HepG2 (cell line): ENCODE measurements around the gene NFATC3. TPM values are rescaled to one million over a fixed set of nuclear protein-coding genes. Genes with fewer than 3 reads are reported as not detected.

Experiments used
- ARHGAP35 ChIP-seq: sonication (generic); formaldehyde crosslinking; IDR thresholded peaks from 2 replicates; pipeline ENCODE4 v1.9.0; 2022; ENCODE audit warnings: mild to moderate bottlenecking, inconsistent platforms, moderate library complexity, missing genetic modification reagents, borderline replicate concordance
- ATAD3A ChIP-seq: sonication (generic); formaldehyde crosslinking; IDR thresholded peaks from 2 replicates; pipeline ENCODE4 v1.4.0; 2020; ENCODE audit warnings: missing genetic modification reagents
- CAMTA2 ChIP-seq: sonication (generic); formaldehyde crosslinking; IDR thresholded peaks from 2 replicates; pipeline ENCODE4 v1.4.0; 2020; ENCODE audit warnings: mild to moderate bottlenecking, missing genetic modification reagents, borderline replicate concordance
- EED ChIP-seq: sonication (generic); formaldehyde crosslinking; IDR thresholded peaks from 2 replicates; pipeline ENCODE4 v1.5.0; 2020; ENCODE audit warnings: mild to moderate bottlenecking, missing genetic modification reagents
- GLI4 ChIP-seq: sonication (generic); formaldehyde crosslinking; IDR thresholded peaks from 2 replicates; pipeline ENCODE4 v1.5.1; 2020; ENCODE audit warnings: missing genetic modification reagents, mild to moderate bottlenecking, moderate library complexity, borderline replicate concordance
- GMEB1 ChIP-seq: sonication (generic); formaldehyde crosslinking; IDR thresholded peaks from 2 replicates; pipeline ENCODE4 v1.5.1; 2020; ENCODE audit warnings: missing genetic modification reagents, mild to moderate bottlenecking, borderline replicate concordance
- HIVEP1 ChIP-seq: sonication (generic); formaldehyde crosslinking; IDR thresholded peaks from 2 replicates; pipeline ENCODE4 v1.4.0; 2020; ENCODE audit warnings: mild to moderate bottlenecking, missing genetic modification reagents
- KAT2B ChIP-seq: fragments of 150-350 bp; IDR thresholded peaks from 2 replicates; pipeline ENCODE4 v1.6.1; 2014; ENCODE audit warnings: low read depth, low read length, borderline replicate concordance
- NCOA2 ChIP-seq: sonication (generic); formaldehyde crosslinking; IDR thresholded peaks from 2 replicates; pipeline ENCODE4 v1.8.0; 2022; ENCODE audit warnings: inconsistent platforms
- NR2C2 ChIP-seq: sonication (generic); formaldehyde crosslinking; IDR thresholded peaks from 2 replicates; pipeline ENCODE4 v1.4.0; 2020; ENCODE audit warnings: missing genetic modification reagents, mild to moderate bottlenecking, moderate library complexity, borderline replicate concordance
- SAFB2 ChIP-seq: sonication (generic); formaldehyde crosslinking; IDR thresholded peaks from 2 replicates; pipeline ENCODE4 v1.5.1; 2020; ENCODE audit warnings: missing genetic modification reagents, low read depth, mild to moderate bottlenecking, borderline replicate concordance
- ZHX2 ChIP-seq, 2 experiments: sonication (generic) in 1 of 2; formaldehyde crosslinking in 1 of 2; IDR thresholded peaks; 2 replicates each; pipeline versions ENCODE4 v1.6.1 to v1.9.0; 2014 to 2022; ENCODE audit warnings: antibody characterized with exemption in 1 of 2, borderline replicate concordance in 1 of 2, inconsistent platforms in 1 of 2, low read depth in 1 of 2, missing genetic modification reagents in 1 of 2
- ZNF205 ChIP-seq: IDR thresholded peaks from 2 replicates; pipeline ENCODE4 v1.6.1; 2018; ENCODE audit warnings: missing biosample characterization, missing genetic modification reagents
- ZNF431 ChIP-seq: sonication (generic); formaldehyde crosslinking; IDR thresholded peaks from 2 replicates; pipeline ENCODE4 v1.9.0; 2022; ENCODE audit warnings: missing genetic modification reagents, low read depth, mild to moderate bottlenecking, borderline replicate concordance
- ZNF775 ChIP-seq: sonication (generic); formaldehyde crosslinking; IDR thresholded peaks from 2 replicates; pipeline ENCODE4 v1.4.0; 2020; ENCODE audit warnings: missing genetic modification reagents, mild to moderate bottlenecking, moderate library complexity, borderline replicate concordance
- polyA plus RNA-seq, 8 experiments: library from polyadenylated mRNA; depleted of rRNA in 3 of 8; stranded (reverse) in 7 of 8; unstranded in 1 of 8; fragments of >200 nt; fragmentation: Illumina TruSeq in 4 of 8; extraction: Trizol in 4 of 8; gene quantifications; 2 replicates each; pipeline versions ENCODE4 v1.2.1 to v1.2.3, GENCODE V29; 2011 to 2016; ENCODE audit warnings: low read depth in 4 of 8, missing spikeins in 1 of 8, mixed read lengths in 1 of 8; ENCODE audit not compliant: insufficient read depth in 1 of 8
- total RNA-seq, 5 experiments: library from RNA; depleted of rRNA; stranded (reverse); fragments of >200 nt; fragmentation: Illumina TruSeq; extraction: Trizol; gene quantifications; 2 replicates each; pipeline ENCODE4 v1.2.3, GENCODE V29; 2016; ENCODE audit warnings: low read depth in 1 of 5
- TF ChIP-seq, protein P1 (sequence below), 2 experiments: IDR thresholded peaks; 2 replicates each; pipeline ENCODE4 v1.6.1; 2011 to 2012; ENCODE audit warnings: low read length in 2 of 2, borderline replicate concordance in 1 of 2, low read depth in 1 of 2, mild to moderate bottlenecking in 1 of 2, moderate library complexity in 1 of 2

NFATC3 gene
- total and polyA plus RNA-seq, 2 of the 13 experiments (the other 11 are each of a cell fraction or from before 2014, with no cell fraction given), result 52.6 to 62.7 TPM

DNA sequence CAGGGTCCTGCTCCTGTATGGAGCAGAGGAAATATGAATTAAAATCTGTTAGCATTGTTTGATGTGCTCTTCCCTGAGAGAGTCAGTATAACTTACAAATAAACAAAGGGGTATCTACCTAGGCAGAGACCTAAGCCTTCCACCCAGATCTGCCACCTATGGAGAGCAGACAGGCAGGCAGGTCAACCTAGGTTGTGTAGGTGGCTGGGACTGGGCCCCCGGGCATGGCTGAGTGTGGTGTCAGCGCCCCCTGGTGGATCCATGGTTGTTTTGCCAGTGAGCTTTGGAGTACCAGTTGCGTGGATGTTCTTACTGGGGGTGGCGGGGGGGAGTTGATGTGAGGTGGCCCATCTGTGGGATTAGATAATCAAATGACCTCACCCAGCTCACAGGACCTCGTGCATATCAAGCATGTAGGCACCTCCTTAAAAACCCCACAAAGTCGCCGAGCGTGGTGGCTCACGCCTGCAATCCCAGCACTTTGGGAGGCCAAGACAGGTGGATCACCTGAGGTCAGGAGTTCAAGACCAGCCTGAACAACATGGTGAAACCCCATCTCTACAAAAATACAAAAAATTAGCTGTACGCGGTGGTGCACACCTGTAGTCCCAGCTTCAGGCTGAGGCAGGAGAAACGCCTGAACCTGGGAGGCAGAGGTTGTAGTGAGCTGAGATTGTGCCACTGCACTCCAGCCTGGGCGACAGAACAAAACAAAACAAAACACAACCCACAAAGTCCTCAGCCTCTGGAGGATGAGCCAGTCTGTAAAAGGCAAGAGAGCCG, 44.5 kb upstream of the NFATC3 start (continued):
- TF ChIP-seq HIVEP1 (CRISPR knock-in tag) (no peak), ARHGAP35 (CRISPR knock-in tag) (no peak), NR2C2 (peak; percentile 34; the same call in 1 of the 2 replicates), ZHX2 (IDR thresholded peaks at IDR 0.05; ENCODE audit: low read depth) (no peak), ZHX2 (CRISPR knock-in tag; IDR thresholded peaks at IDR 0.05; ENCODE audit: borderline replicate concordance) (no peak), ZNF775 (CRISPR knock-in tag) (no peak), ATAD3A (CRISPR knock-in tag) (no peak), GMEB1 (no peak), KAT2B (no peak), ZNF431 (CRISPR knock-in tag) (0 out of 2 replicates have a peak, but pooled peaks have one; percentile 66), ZNF205 (CRISPR knock-in tag) (0 out of 2 replicates have a peak, but pooled peaks have one; percentile 26), SAFB2 (CRISPR knock-in tag) (no peak), GLI4 (CRISPR knock-in tag) (no peak), NCOA2 (CRISPR knock-in tag) (peak; percentile 11; the same call in 1 of the 2 replicates), CAMTA2 (no peak), EED (CRISPR knock-in tag) (no peak)
- TF ChIP-seq, protein P1, sequence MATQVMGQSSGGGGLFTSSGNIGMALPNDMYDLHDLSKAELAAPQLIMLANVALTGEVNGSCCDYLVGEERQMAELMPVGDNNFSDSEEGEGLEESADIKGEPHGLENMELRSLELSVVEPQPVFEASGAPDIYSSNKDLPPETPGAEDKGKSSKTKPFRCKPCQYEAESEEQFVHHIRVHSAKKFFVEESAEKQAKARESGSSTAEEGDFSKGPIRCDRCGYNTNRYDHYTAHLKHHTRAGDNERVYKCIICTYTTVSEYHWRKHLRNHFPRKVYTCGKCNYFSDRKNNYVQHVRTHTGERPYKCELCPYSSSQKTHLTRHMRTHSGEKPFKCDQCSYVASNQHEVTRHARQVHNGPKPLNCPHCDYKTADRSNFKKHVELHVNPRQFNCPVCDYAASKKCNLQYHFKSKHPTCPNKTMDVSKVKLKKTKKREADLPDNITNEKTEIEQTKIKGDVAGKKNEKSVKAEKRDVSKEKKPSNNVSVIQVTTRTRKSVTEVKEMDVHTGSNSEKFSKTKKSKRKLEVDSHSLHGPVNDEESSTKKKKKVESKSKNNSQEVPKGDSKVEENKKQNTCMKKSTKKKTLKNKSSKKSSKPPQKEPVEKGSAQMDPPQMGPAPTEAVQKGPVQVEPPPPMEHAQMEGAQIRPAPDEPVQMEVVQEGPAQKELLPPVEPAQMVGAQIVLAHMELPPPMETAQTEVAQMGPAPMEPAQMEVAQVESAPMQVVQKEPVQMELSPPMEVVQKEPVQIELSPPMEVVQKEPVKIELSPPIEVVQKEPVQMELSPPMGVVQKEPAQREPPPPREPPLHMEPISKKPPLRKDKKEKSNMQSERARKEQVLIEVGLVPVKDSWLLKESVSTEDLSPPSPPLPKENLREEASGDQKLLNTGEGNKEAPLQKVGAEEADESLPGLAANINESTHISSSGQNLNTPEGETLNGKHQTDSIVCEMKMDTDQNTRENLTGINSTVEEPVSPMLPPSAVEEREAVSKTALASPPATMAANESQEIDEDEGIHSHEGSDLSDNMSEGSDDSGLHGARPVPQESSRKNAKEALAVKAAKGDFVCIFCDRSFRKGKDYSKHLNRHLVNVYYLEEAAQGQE (IDR thresholded peaks at IDR 0.05; ENCODE audit: borderline replicate concordance in 1 of 2, low read depth in 1 of 2, low read length in 2 of 2), result no peak
